ENCODE data around the gene RUNX1.

Gene RUNX1

GRCh38 chr21:34797201-34797525, 251.9 kb downstream of the RUNX1 start:
- Histone ChIP-seq H3K27ac (no peak overlapping the region), H3K9me3 (ENCODE audit: severe bottlenecking) (peaks cover 8% of the 10 kb centered on the region), H3K27me3 (ENCODE audit: insufficient read depth, low read depth, severe bottlenecking) (peaks cover 100% of the 10 kb centered on the region), H3K36me3 (no peaks in the 10 kb centered on the region), H3K4me3 (ENCODE audit: low read depth, low read length) (no peak overlapping the region)
- DNase-seq: no peak
- no peak for TF ChIP-seq CTCF (IDR thresholded peaks at IDR 0.05; ENCODE audit: low read depth, low read length)

- TF ChIP-seq CTCF (IDR thresholded peaks at IDR 0.05; ENCODE audit: low read depth, low read length): no peak
- Histone ChIP-seq H3K27me3 (ENCODE audit: insufficient read depth, low read depth, severe bottlenecking) (peaks cover 99% of the 10 kb centered on the region), H3K27ac (no peak overlapping the region), H3K9me3 (ENCODE audit: severe bottlenecking) (peaks cover 10% of the 10 kb centered on the region), H3K36me3 (no peaks in the 10 kb centered on the region), H3K4me3 (ENCODE audit: low read depth, low read length) (no peak overlapping the region)
- peak; percentile 13 for DNase-seq
Observed at GRCh38 chr21:34796518-34797200, 252.4 kb downstream of the RUNX1 start.

GRCh38 chr21:34795548-34796180, 253.4 kb downstream of the RUNX1 start:
- no peaks in the 10 kb centered on the region for H3K36me3 ChIP-seq
- no peak for DNase-seq

GRCh38 chr21:34795175-34795547, 253.9 kb downstream of the RUNX1 start:
- Histone ChIP-seq H3K4me3 (ENCODE audit: low read depth, low read length) (no peak overlapping the region), H3K27me3 (ENCODE audit: insufficient read depth, low read depth, severe bottlenecking) (peaks cover 99% of the 10 kb centered on the region), H3K27ac (no peak overlapping the region), H3K36me3 (no peaks in the 10 kb centered on the region), H3K9me3 (ENCODE audit: severe bottlenecking) (peaks cover 13% of the 10 kb centered on the region)
- no peak for DNase-seq
- no peak for TF ChIP-seq CTCF (IDR thresholded peaks at IDR 0.05; ENCODE audit: low read depth, low read length)

More at GRCh38 chr21:34795548-34796180, 253.4 kb downstream of the RUNX1 start:
- Histone ChIP-seq H3K27me3 (ENCODE audit: insufficient read depth, low read depth, severe bottlenecking) (peaks cover 99% of the 10 kb centered on the region), H3K27ac (no peak overlapping the region), H3K4me3 (ENCODE audit: low read depth, low read length) (no peak overlapping the region), H3K9me3 (ENCODE audit: severe bottlenecking) (peaks cover 13% of the 10 kb centered on the region)
- no peak for TF ChIP-seq CTCF (IDR thresholded peaks at IDR 0.05; ENCODE audit: low read depth, low read length)

GRCh38 chr21:34794686-34795085, 254.4 kb downstream of the RUNX1 start:
- H3K9me3 ChIP-seq (ENCODE audit: severe bottlenecking): peaks cover 13% of the 10 kb centered on the region
- no peak for TF ChIP-seq CTCF (IDR thresholded peaks at IDR 0.05; ENCODE audit: low read depth, low read length)
- H3K4me3 ChIP-seq (ENCODE audit: low read depth, low read length): no peak overlapping the region
- no peaks in the 10 kb centered on the region for H3K36me3 ChIP-seq
- no peak for DNase-seq
- H3K27me3 ChIP-seq (ENCODE audit: insufficient read depth, low read depth, severe bottlenecking): peaks cover 99% of the 10 kb centered on the region
- no peak overlapping the region for H3K27ac ChIP-seq

- H3K9me3 ChIP-seq (ENCODE audit: severe bottlenecking): peaks cover 13% of the 10 kb centered on the region
- H3K36me3 ChIP-seq: no peaks in the 10 kb centered on the region
- peaks cover 99% of the 10 kb centered on the region for H3K27me3 ChIP-seq (ENCODE audit: insufficient read depth, low read depth, severe bottlenecking)
- DNase-seq: no peak
- H3K4me3 ChIP-seq (ENCODE audit: low read depth, low read length): no peak overlapping the region
- H3K27ac ChIP-seq: no peak overlapping the region
- no peak for TF ChIP-seq CTCF (IDR thresholded peaks at IDR 0.05; ENCODE audit: low read depth, low read length)
Observed at GRCh38 chr21:34793471-34793870, 255.6 kb downstream of the RUNX1 start.
